HG03196 (cell line): ENCODE data around the gene CNTN2.

ENCODE experiments used
- ATAC-seq: cut with Tn5 transposase; IDR thresholded peaks from one replicate; pipeline ENCODE4 v1.9.1; 2021; ENCODE audit not compliant: unreplicated experiment

CNTN2 gene

DNA sequence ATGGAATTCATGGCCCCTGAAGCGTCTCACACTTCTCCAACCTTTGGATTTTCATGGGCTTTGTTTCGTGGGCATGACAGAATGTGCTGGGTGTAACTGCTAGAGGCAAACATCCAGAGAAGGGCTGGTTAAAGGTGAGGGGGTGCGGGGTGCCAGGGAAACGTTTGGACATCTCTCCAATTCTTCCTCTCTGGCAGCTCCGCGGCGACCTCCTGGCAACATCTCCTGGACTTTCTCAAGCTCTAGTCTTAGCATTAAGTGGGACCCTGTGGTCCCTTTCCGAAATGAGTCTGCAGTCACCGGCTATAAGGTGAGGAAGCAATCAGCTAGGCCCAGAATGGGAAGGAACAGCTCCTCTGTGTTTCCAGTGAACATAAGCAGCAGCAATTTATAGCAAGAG, 29.3 kb downstream of the CNTN2 start:
- no peak for ATAC-seq

DNA sequence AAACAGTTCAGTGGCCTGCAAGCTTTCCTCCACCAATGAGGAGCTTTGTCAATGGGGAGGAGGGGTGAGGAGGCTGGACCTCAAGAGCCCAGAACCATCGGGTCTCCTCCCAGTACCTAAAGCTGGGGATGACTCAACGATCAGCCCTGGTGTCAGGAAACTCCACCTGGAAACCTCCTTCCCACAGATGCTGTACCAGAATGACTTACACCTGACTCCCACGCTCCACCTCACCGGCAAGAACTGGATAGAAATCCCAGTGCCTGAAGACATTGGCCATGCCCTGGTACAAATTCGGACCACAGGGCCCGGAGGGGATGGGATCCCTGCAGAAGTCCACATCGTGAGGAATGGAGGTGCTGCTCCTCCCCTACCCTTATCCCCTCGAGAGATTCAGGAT, 29.9 kb downstream of the CNTN2 start:
- ATAC-seq = no peak

GRCh38 chr1:205073511-205073910, 30.5 kb downstream of the CNTN2 start:
- ATAC-seq = no peak

DNA sequence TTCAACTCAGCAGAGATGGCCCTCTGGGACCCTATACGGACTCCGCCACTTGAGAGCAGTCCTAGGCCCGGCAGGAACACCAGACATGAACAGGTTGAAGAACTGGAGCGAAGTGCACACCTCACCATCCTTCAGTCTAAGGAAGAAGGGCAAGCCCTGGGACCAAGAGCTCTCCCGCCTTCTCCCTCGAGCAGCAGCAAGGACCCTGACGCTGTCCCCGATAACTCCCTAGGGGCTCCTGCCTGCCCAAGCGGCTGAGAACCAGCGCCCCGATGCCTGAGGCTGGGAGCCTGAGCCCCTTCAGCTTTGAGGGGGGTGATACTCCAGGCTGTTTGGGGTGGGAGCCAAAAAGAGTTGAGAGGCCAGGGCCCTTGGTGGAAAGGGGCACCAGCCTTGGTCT, 31.1 kb downstream of the CNTN2 start:
- ATAC-seq = no peak

DNA sequence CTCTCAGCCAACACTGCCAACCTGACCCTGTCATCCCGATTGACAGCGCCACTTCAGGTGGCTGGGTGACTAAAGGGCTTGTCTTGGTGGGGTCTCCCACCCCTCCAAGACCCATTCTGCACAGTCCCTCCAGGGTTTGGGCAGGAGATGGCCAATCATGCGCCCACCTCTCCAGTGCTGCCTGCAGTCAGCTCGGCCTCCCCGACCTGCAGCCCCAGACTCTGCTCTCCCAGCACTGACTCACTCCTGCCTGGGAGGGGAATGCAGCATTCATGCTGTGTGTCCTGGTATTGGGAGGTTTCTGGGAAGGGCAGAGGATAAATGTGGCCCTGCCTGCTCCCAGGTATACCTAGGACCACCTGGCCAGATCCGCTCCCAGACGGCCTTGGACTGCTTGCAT, 31.5 kb downstream of the CNTN2 start:
- ATAC-seq = no peak

GRCh38 chr1:205075642-205076155, 32.7 kb downstream of the CNTN2 start:
- no peak for ATAC-seq

- ATAC-seq = no peak
These were observed 33.3 kb downstream of the CNTN2 start for GRCh38 chr1:205076245-205076761.

DNA sequence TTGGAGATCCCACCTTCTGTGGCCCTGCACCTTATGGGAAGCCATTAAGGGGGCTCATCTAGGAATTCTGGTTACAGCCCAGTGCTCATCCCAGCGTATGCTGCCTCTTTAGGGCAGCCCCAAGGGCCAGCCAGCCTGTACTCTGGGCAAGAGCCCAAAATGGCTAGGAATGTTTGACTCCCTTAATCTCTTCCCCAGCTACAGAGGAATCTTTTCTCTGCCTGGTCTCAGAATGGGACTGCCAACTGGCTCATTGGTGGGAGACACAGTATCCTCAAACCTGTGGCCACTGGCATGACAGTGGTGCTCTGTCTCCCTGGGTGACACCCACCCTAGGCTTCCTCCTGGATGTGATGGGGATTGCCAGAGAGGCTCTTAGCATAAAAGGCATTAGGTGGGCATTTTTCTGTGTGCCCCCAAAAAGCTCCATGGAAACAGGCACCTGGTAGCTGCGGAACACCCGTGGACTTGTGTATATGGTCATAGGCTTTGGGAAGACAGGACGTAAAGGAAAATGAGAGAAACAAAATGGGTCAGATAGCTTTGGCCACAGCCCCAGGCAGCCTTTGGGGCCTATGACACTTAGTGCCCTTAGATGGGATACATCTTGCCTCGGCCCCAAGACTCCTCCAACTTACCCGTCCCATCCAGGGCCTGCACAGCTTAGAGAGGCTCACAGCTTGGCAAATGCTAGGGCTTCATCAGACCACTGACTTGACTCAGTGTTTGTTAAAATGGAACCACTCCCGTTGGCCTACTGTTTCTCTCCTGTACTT, 34.3 kb downstream of the CNTN2 start:
- ATAC-seq = no peak

- ATAC-seq = no peak
These were observed 34.9 kb downstream of the CNTN2 start for GRCh38 chr1:205077934-205078311.

DNA sequence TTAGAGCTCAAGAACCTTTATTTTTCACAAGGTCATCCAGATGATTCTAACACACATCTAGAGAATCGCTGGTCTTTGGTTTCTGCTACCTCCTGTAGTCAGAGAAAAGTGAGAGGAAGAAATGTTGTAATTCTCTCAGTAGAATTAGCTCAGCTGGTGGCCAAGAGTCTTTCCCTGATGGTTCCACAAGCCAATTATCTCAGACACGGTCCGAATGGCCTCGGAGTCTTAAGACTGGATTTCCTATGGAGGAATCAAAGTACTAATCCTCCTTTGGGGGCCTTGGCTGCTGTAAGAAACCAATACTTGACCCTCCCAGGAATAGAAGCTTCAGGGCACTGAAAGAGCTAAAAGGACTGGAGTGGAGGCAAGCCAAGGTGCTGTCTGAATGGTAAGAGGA, 39.4 kb downstream of the CNTN2 start:
- no peak for ATAC-seq

- ATAC-seq = no peak
These were observed 41.3 kb downstream of the CNTN2 start, which contains the start of gene TMEM81 for GRCh38 chr1:205084360-205084759. TSS of gene TMEM81 (minus strand) at chr1:205084460. CDS start at chr1:205084320, 140 bp downstream.

GRCh38 chr1:205088341-205088740, 45.3 kb downstream of the CNTN2 start:
- ATAC-seq = no peak

GRCh38 chr1:205091043-205091740, 48.2 kb downstream of the CNTN2 start:
- no peak for ATAC-seq

GRCh38 chr1:205095422-205095821, 52.4 kb downstream of the CNTN2 start:
- no peak for ATAC-seq

DNA sequence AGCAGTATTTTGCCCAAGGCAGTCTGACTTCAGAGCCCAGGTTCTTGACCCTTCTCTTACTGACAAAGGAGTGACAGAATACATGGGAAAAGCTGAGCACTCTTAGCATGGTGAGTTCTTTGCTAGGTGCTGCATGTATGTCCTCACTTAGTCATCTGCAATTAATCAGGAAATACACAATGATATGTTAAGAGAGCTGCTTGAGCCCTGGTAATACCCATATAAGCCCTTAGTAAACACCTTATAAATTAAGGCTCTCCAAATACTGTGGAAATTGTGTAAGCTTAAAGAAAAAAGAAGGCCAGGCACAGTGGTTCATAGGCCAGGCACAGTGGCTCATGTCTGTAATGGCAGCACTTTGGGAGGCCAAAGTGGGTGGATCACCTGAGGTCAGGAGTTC, 55.2 kb downstream of the CNTN2 start:
- ATAC-seq = no peak

- no peak for ATAC-seq
These were observed 59.4 kb downstream of the CNTN2 start for GRCh38 chr1:205102404-205102803.

GRCh38 chr1:205107327-205107726, 64.3 kb downstream of the CNTN2 start:
- ATAC-seq = no peak

DNA sequence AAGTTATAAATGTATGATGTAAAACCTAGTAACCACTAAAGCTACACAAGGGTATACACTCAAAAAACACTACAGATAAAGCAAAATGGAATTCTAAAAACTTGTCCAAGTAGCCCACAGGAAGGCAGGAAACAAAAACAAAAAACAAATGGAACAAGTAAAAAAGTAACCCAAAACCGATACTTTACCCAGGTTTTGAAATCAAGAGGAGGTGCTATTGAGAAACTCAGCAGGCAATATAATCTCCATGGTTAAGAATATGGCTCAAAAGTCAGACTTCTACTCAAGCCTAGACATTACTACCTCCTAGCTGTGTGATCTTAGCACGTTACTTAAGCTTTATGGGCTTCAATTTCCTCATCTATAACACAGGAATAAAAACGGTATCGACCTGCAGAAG, 65.5 kb downstream of the CNTN2 start:
- ATAC-seq = no peak

DNA sequence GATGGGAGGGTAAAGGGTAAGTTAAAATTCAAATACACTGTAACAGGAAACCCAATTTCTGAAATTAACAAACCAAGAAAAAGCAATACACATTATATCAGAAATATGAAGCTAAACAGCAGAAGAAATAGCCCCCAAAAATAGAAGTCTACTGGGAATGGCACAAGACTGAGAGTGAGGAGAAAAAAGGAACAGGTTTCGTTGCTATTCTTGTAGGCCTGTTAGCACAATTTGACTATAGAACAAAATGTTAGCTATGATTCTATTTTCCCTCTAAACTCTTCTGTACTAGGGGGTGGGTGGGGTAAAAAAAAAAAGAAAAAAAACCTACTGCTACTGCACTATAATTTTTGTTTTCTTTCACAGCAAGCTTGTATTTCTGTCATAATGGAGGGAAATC, 66.3 kb downstream of the CNTN2 start:
- no peak for ATAC-seq

GRCh38 chr1:205109711-205110110, 66.7 kb downstream of the CNTN2 start:
- ATAC-seq = no peak

DNA sequence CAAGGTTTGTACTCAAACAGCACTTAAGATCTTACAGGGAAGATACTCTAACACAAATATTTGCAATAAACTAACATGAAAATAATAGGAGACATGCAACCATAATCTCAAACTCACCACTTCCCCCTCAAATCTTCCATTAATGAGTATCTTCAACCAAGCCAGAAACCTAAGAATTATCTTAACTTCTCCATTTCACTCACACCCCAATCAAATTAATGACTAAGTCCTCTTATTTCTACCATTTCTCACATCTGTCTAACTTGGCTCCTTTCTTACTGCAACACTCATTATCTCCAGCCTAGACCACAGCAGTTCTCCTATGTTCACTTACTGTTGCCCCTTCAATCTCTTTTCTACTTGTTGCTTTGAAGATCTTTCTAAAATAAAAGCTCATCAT, 68.3 kb downstream of the CNTN2 start:
- ATAC-seq = no peak

GRCh38 chr1:205118752-205119151, 75.7 kb downstream of the CNTN2 start:
- no peak for ATAC-seq
